Forelimb muscle (tissue), 1 donor: ENCODE data around the gene PPME1. TPM values are rescaled to one million over a fixed set of nuclear protein-coding genes. Genes with fewer than 3 reads are reported as not detected.

Source experiments
- DNase-seq: peaks from one replicate; pipeline ENCODE4 v3.0.0-alpha.2; 2013; ENCODE audit warnings: low read depth
- polyA plus RNA-seq: library from polyadenylated mRNA; unstranded; fragments of 120-200 nt; gene quantifications from one replicate; pipeline ENCODE4 v1.2.1, GENCODE V29; 2013; ENCODE audit not compliant: insufficient read length

Gene PPME1
- polyA plus RNA-seq, 1 donor: 40.6 TPM

- DNase-seq: no peak
These were observed 109.4 kb downstream of the PPME1 start for GRCh38 chr11:74280494-74280893.

DNA sequence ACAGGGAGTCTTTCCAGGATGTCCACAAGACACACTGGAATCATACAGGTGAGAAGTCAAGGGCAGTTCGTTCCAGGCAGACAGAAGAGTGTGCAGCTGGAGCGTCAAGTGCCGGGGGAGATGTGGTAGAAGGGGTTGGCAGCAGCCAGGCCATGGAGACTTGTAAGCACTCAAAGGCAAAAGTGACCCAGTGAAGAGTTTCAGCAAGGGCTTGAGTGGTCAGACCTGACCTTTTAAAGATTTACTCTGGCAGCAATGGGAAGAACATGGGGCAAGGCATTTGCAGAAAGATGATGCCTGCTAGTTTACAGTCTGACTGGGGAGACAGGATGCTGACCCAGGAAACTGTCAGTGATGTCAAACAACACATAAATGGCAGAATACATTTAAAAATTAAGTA, 111.3 kb downstream of the PPME1 start:
- DNase-seq: no peak

- DNase-seq: no peak
These were observed 111.9 kb downstream of the PPME1 start for GRCh38 chr11:74282914-74283371.

DNA sequence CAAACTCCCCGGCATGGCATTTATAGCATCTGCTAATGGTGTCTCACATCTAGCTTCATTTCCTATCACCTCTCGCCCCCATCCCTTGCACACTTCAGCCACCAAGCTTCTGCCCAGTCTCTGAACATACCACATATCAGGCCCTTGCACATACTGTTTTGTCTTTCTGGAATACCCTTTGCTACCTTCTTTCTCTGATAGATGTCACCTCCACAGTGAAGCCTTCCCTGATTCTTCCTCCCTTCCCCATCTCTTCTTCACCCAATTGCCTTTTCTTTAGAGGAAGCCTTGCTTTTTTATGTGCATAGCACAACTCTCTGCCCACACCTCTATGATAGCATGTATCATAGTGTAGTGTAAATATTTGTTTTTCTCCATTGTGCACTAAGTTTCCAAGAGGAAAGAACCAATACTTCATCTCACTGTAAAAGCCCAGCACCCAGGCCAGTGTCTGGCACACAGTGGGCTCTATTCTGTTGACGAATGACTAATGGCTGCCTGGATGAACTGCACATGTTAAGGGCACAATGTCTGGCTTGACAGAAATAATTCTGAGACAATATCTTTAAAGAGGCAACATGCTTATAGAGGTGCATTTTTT, 112.6 kb downstream of the PPME1 start:
- no peak for DNase-seq

DNA sequence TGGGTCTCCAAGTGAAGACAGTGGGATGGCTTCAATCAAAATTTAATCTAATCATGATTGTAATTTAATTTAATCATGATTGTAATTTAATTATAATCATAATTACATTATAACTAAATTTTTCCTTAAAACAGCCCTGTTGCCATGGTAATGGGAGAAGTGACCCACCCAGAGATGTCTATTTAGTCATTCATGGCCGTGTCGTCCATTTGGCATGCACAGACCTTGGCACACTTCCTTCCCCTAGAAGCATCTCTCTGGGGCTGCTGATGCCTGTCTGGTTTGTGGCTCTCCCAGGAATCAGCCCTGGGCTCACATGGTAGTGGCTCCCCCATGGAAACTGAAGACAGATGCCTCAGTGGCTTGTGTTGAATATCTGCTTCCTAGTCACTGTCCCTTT, 113.4 kb downstream of the PPME1 start:
- no peak for DNase-seq

GRCh38 chr11:74288161-74288560, 117.1 kb downstream of the PPME1 start:
- no peak for DNase-seq

- no peak for DNase-seq
These were observed 117.8 kb downstream of the PPME1 start for GRCh38 chr11:74288911-74289310.

DNA sequence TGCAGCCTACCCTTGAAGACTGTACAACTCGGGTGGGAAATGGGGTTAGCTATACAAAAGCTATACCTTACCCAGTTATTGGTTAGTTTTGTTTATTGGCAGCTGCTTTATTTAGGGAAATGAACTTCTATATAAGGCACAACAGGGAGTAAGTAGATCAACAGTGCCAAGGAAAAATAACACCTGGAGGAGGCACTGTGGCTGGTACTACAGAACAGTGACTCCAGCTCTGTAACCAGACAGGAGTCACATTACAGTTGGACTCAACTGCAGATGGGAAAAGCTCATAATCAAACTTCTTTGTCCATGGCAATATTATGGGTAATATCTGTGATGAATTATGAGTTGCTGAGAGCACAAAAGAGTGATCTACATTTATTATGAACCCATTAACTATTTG, 126.4 kb downstream of the PPME1 start:
- DNase-seq: no peak

DNA sequence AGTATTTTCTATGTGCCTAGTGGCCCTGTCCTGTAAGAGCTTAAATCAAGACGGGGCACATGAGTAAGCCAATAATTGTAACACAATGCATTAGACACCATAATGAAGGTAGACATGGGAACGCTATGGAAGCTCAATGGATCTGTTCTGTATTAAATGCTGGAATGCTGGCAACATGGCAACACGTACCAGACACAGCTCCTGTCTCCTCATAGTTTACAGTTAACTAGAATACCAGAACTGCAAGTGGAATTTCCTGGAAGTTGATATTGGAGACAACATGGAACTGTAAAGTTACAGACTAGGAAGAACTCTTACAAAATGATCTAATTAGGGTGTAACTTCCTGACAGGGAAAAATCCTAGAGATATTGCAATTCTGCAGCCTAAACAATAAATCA, 127.9 kb downstream of the PPME1 start:
- no peak for DNase-seq

Other genes with a start within 250 kb of the PPME1 start
- gene DNAJB13, start 220.3 kb upstream of the PPME1 start, polyA plus RNA-seq: 0.35 TPM
- 143 TPM for gene UCP2, start 188.4 kb upstream of the PPME1 start, polyA plus RNA-seq
- gene UCP3, start 162.2 kb upstream of the PPME1 start, polyA plus RNA-seq: 4.5 TPM
- gene C2CD3, start 287 bp upstream of the PPME1 start, polyA plus RNA-seq: 19.1 TPM
- 0.94 TPM for gene P4HA3, start 140.4 kb downstream of the PPME1 start, polyA plus RNA-seq
- gene PGM2L1, start 227.1 kb downstream of the PPME1 start, polyA plus RNA-seq: 5.4 TPM